ENCODE measurements around the gene INKA2.

The INKA2 gene

GRCh38 chr1:111739925-111740765 is 950 bp upstream of the INKA2 start:
- Mint-ChIP-seq H3K27ac (no peak overlapping the region), H3K9me3 (no peaks in the 10 kb centered on the region), H3K36me3 (no peaks in the 10 kb centered on the region), H3K4me3 (peak overlapping the region; percentile 85), H3K4me1 (peaks cover 33% of the 10 kb centered on the region)
- ATAC-seq = peak; percentile 4
- peak; percentile 11 to 68 for DNase-seq (ENCODE audit: low spot score in 2 of 2)

- no peaks in the 10 kb centered on the region for H3K9me3 Mint-ChIP-seq
- H3K27ac Mint-ChIP-seq = peak overlapping the region; percentile 87
- H3K4me3 Mint-ChIP-seq = peak overlapping the region; percentile 85
- no peaks in the 10 kb centered on the region for H3K36me3 Mint-ChIP-seq
- DNase-seq (ENCODE audit: low spot score in 2 of 2) = peak in 1 of 2 donors; percentile 85
- H3K4me1 Mint-ChIP-seq = peaks cover 33% of the 10 kb centered on the region
- peak; percentile 72 for ATAC-seq
These were observed 580 bp downstream of the INKA2 start for GRCh38 chr1:111738436-111739193.

- Mint-ChIP-seq H3K9me3 (no peaks in the 10 kb centered on the region), H3K36me3 (no peaks in the 10 kb centered on the region), H3K27ac (peak overlapping the region; percentile 30), H3K4me1 (peaks cover 37% of the 10 kb centered on the region), H3K4me3 (peak overlapping the region; percentile 85)
- ATAC-seq (no peak), DNase-seq (ENCODE audit: low spot score in 2 of 2) (no peak)
These were observed 1.1 kb downstream of the INKA2 start for GRCh38 chr1:111738133-111738435.

- Mint-ChIP-seq H3K4me3 (peak overlapping the region; percentile 85), H3K36me3 (no peaks in the 10 kb centered on the region), H3K27ac (peak overlapping the region; percentile 30), H3K4me1 (peaks cover 39% of the 10 kb centered on the region), H3K9me3 (no peaks in the 10 kb centered on the region)
- DNase-seq (ENCODE audit: low spot score in 2 of 2) (no peak), ATAC-seq (no peak)
These were observed 1.7 kb downstream of the INKA2 start for GRCh38 chr1:111737216-111738132.

GRCh38 chr1:111736548-111737215 is 2.5 kb downstream of the INKA2 start:
- no peak for ATAC-seq
- DNase-seq (ENCODE audit: low spot score in 2 of 2) = no peak
- H3K9me3 Mint-ChIP-seq = no peaks in the 10 kb centered on the region
- no peaks in the 10 kb centered on the region for H3K36me3 Mint-ChIP-seq
- peaks cover 39% of the 10 kb centered on the region for H3K4me1 Mint-ChIP-seq
- no peak overlapping the region for H3K27ac Mint-ChIP-seq
- no peak overlapping the region for H3K4me3 Mint-ChIP-seq

GRCh38 chr1:111735858-111736544 is 3.2 kb downstream of the INKA2 start:
- H3K4me1 Mint-ChIP-seq = peaks cover 39% of the 10 kb centered on the region
- no peak for ATAC-seq
- H3K4me3 Mint-ChIP-seq = no peak overlapping the region
- DNase-seq (ENCODE audit: low spot score in 2 of 2) = no peak
- no peaks in the 10 kb centered on the region for H3K9me3 Mint-ChIP-seq
- H3K36me3 Mint-ChIP-seq = no peaks in the 10 kb centered on the region
- no peak overlapping the region for H3K27ac Mint-ChIP-seq

- no peak for DNase-seq (ENCODE audit: low spot score in 2 of 2)
These were observed 3.9 kb downstream of the INKA2 start for GRCh38 chr1:111735321-111735720.

GRCh38 chr1:111734856-111735255 is 4.3 kb downstream of the INKA2 start:
- no peaks in the 10 kb centered on the region for H3K36me3 Mint-ChIP-seq
- H3K4me3 Mint-ChIP-seq = no peak overlapping the region
- H3K27ac Mint-ChIP-seq = no peak overlapping the region
- DNase-seq (ENCODE audit: low spot score in 2 of 2) (no peak), ATAC-seq (no peak)
- no peaks in the 10 kb centered on the region for H3K9me3 Mint-ChIP-seq
- H3K4me1 Mint-ChIP-seq = peaks cover 28% of the 10 kb centered on the region

More at GRCh38 chr1:111735321-111735720, 3.9 kb downstream of the INKA2 start:
- Mint-ChIP-seq H3K4me3 (no peak overlapping the region), H3K9me3 (no peaks in the 10 kb centered on the region), H3K4me1 (peaks cover 32% of the 10 kb centered on the region), H3K36me3 (no peaks in the 10 kb centered on the region), H3K27ac (no peak overlapping the region)
- ATAC-seq = no peak

GRCh38 chr1:111734426-111734825 is 4.8 kb downstream of the INKA2 start:
- Mint-ChIP-seq H3K27ac (no peak overlapping the region), H3K4me1 (peaks cover 25% of the 10 kb centered on the region), H3K9me3 (no peaks in the 10 kb centered on the region), H3K4me3 (no peak overlapping the region), H3K36me3 (no peaks in the 10 kb centered on the region)
- DNase-seq (ENCODE audit: low spot score in 2 of 2) (no peak), ATAC-seq (no peak)

- H3K4me3 Mint-ChIP-seq = no peak overlapping the region
- peak overlapping the region; percentile 11 for H3K27ac Mint-ChIP-seq
- H3K36me3 Mint-ChIP-seq = no peaks in the 10 kb centered on the region
- H3K4me1 Mint-ChIP-seq = peaks cover 23% of the 10 kb centered on the region
- DNase-seq (ENCODE audit: low spot score in 2 of 2) (no peak), ATAC-seq (no peak)
- H3K9me3 Mint-ChIP-seq = no peaks in the 10 kb centered on the region
These were observed 5.2 kb downstream of the INKA2 start for GRCh38 chr1:111733992-111734341.

- ATAC-seq (peak; percentile 65), DNase-seq (ENCODE audit: low spot score in 2 of 2) (no peak)
- Mint-ChIP-seq H3K27ac (peak overlapping the region; percentile 11), H3K36me3 (no peaks in the 10 kb centered on the region), H3K4me3 (no peak overlapping the region), H3K4me1 (peaks cover 18% of the 10 kb centered on the region), H3K9me3 (no peaks in the 10 kb centered on the region)
These were observed 5.8 kb downstream of the INKA2 start for GRCh38 chr1:111733183-111733991.

GRCh38 chr1:111732718-111733117 is 6.5 kb downstream of the INKA2 start:
- no peaks in the 10 kb centered on the region for H3K9me3 Mint-ChIP-seq
- H3K4me3 Mint-ChIP-seq = no peak overlapping the region
- no peak for ATAC-seq
- peaks cover 12% of the 10 kb centered on the region for H3K4me1 Mint-ChIP-seq
- H3K27ac Mint-ChIP-seq = no peak overlapping the region
- peaks cover 5% of the 10 kb centered on the region for H3K36me3 Mint-ChIP-seq
- DNase-seq (ENCODE audit: low spot score in 2 of 2) = no peak

GRCh38 chr1:111731956-111732355 is 7.2 kb downstream of the INKA2 start:
- no peak overlapping the region for H3K4me3 Mint-ChIP-seq
- H3K36me3 Mint-ChIP-seq = peaks cover 5% of the 10 kb centered on the region
- H3K9me3 Mint-ChIP-seq = no peaks in the 10 kb centered on the region
- DNase-seq (ENCODE audit: low spot score in 2 of 2) (no peak), ATAC-seq (no peak)
- H3K4me1 Mint-ChIP-seq = peaks cover 6% of the 10 kb centered on the region
- no peak overlapping the region for H3K27ac Mint-ChIP-seq

- ATAC-seq = no peak
- H3K4me1 Mint-ChIP-seq = peaks cover 6% of the 10 kb centered on the region
These were observed 8.5 kb downstream of the INKA2 start for GRCh38 chr1:111730706-111731105.

More at GRCh38 chr1:111730706-111731105, 8.5 kb downstream of the INKA2 start:
- Mint-ChIP-seq H3K36me3 (peaks cover 11% of the 10 kb centered on the region), H3K4me3 (no peak overlapping the region), H3K9me3 (no peaks in the 10 kb centered on the region), H3K27ac (no peak overlapping the region)
- DNase-seq (ENCODE audit: low spot score in 2 of 2) = no peak
